Heart right ventricle (tissue), 16 donors: ENCODE results near the gene GALR2. TPM values are rescaled to one million over a fixed set of nuclear protein-coding genes. Genes with fewer than 3 reads are reported as not detected.

Experiments used
- ATAC-seq, 8 donors: fragments of 200-7000 bp; cut with Tn5 transposase; one replicate each; pipeline ENCODE4 v1.9.1; 2020; ENCODE audit warnings: mild to moderate bottlenecking in 8 of 8, moderate library complexity in 8 of 8, moderate number of reproducible peaks in 1 of 8
- DNase-seq, 2 donors: peaks; one replicate each; pipeline ENCODE4 v3.0.0-alpha.2; 2020
- H3K27ac ChIP-seq, 10 donors: fragments of 200-600 bp; sonication (generic) in 2 of 10; one replicate each; pipeline versions ENCODE4 v1.5.0 to v1.8.0; 2020 to 2022; ENCODE audit warnings: mild to moderate bottlenecking in 3 of 10
- H3K27me3 ChIP-seq, 7 donors: fragments of 200-600 bp; one replicate each; pipeline ENCODE4 v1.8.0; 2021 to 2022; ENCODE audit warnings: mild to moderate bottlenecking in 2 of 7
- H3K36me3 ChIP-seq, 9 donors: fragments of 200-600 bp; sonication (generic) in 1 of 9; one replicate each; pipeline versions ENCODE4 v1.5.0 to v1.8.0; 2020 to 2022; ENCODE audit warnings: mild to moderate bottlenecking in 2 of 9
- H3K4me1 ChIP-seq, 9 donors: fragments of 200-600 bp; sonication (generic) in 1 of 9; one replicate each; pipeline versions ENCODE4 v1.5.0 to v1.8.0; 2020 to 2022; ENCODE audit warnings: mild to moderate bottlenecking in 4 of 9
- H3K4me3 ChIP-seq, 10 donors: fragments of 200-600 bp; sonication (generic) in 2 of 10; one replicate each; pipeline versions ENCODE4 v1.5.0 to v1.8.0; 2020 to 2022; ENCODE audit warnings: mild to moderate bottlenecking in 7 of 10, moderate library complexity in 2 of 10
- H3K9me3 ChIP-seq, 11 donors: fragments of 200-600 bp in 10 of 11; sonication (generic) in 2 of 11; one replicate each; pipeline versions ENCODE4 v1.5.0 to v1.8.0; 2013 to 2022; ENCODE audit warnings: mild to moderate bottlenecking in 2 of 11, control low read depth in 1 of 11, moderate library complexity in 1 of 11
- CTCF ChIP-seq, 9 donors: fragments of 200-600 bp; sonication (generic) in 2 of 9; IDR thresholded peaks; one replicate each; pipeline versions ENCODE4 v1.5.0 to v1.8.0; 2021 to 2022; ENCODE audit warnings: antibody characterized with exemption in 9 of 9, mild to moderate bottlenecking in 5 of 9, moderate library complexity in 1 of 9
- WGBS, 2 donors: extraction: QIAGEN DNeasy Blood & Tissue Kit; methylation state at CpG; one replicate each; pipeline ENCODE4 v1.1.7; 2013; ENCODE audit warnings: inconsistent platforms in 1 of 2; 5-methylcytosine and 5-hydroxymethylcytosine counted together
- intact Hi-C, 10 donors: fragments of 100-400 bp; cut with DNase I; formaldehyde crosslinking; loops; one replicate each; pipeline versions ENCODE4 v1.11.1 to v1.14.2; 2022
- polyA plus RNA-seq, 2 donors: library from polyadenylated mRNA; stranded (reverse); fragments of 200-250 nt; gene quantifications; one replicate each; pipeline ENCODE4 v1.2.3, GENCODE V29; 2013
- total RNA-seq, 10 donors: library from RNA; stranded (reverse); fragmentation: NEBNext Ultra II Directional in 3 of 10; extraction: Animal tissue kit (Norgen Biotek cat#: 25700) in 3 of 10; gene quantifications; one replicate each; pipeline versions ENCODE4 v1.2.1 to v1.2.4, GENCODE V29; 2021 to 2023
- donor health status: Arrhythmogenic right ventricular cardiomyopathy.
- donor health status: ischemic (EF 13 %, LVEDD 7.1; RV severe dilation, severe dysfunction).
- donor health status: healthy with polysubstance abuse.
- donor health status: DM: no; HTN: yes; CAD: no.
- donor health status: DM: no; HTN: no; CAD: no.
- donor health status: ischemic (EF 25% LVEDD 6.9; RV normal size, moderate dysfunction).
- donor health status: ischemic (EF 25% LVEDD 5.7; RV mildly dilated, moderate dysfunction).
- donor health status: healthy.
- donor health status: DM: yes; HTN: yes; CAD: no.
- donor health status: Ischemic cardiomyopathy.
- donor health status: ischemic (EF 35%, LVEDD 5.7; RV mildly dilated, moderate dysfunction).
- donor health status: nonischemic (EF 11% LVEDD 7.7; RV severe dilation, severe dysfunction).
- donor health status: DM: yes; HTN: yes; CAD: no.
- donor health status: PGD.
- donor health status: ischemic (EF 29% LVEDD 5.4; RV normal size, mild dysfunction).
- donor health status: nonischemic (EF 23%, LVEDD 6.1; RV moderate dilation, normal function).

Gene GALR2
- total and polyA plus RNA-seq, 12 donors = 0.10 TPM; not detected in 11

DNA sequence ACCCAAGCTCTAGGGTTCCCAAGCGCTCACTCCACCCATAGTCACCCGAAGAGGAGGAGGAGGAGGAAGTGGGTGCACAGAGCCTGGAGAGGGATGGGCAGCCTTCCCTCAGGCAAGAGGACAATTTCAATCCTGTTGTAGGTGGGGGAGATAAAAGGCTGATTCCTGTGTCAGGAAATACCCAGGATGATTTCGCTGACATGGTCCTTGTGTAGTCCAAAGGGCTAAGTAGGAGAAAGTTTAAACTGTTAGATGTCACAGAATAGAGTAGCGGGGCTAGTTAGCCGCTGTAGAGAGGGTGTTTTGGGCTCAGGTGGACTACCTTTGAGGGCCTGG, 30.3 kb downstream of the GALR2 start:
- H3K9me3 ChIP-seq = no peaks in the 10 kb centered on the region
- H3K4me3 ChIP-seq = no peak overlapping the region
- no peak for DNase-seq
- peaks cover 8 to 31% (median 21%) of the 10 kb centered on the region in 9 donors for H3K4me1 ChIP-seq
- no peak for ATAC-seq
- no peak overlapping the region for H3K27ac ChIP-seq
- intact Hi-C loops = loop anchor here in 2 of 10 donors (10.0 kb wide), 2 partner anchors 290 to 300 kb away; no protein-coding TSS in a partner anchor
- peaks cover 0 to 24% (median 9%) of the 10 kb centered on the region in 9 donors for H3K36me3 ChIP-seq
- WGBS, 2 donors = 73 to 86% methylated on average over 5 of the region's 5 CpGs
- TF ChIP-seq CTCF (IDR thresholded peaks at IDR 0.05) = no peak
- no peaks in the 10 kb centered on the region for H3K27me3 ChIP-seq

GRCh38 chr17:76106703-76107102, 32.1 kb downstream of the GALR2 start:
- no peak overlapping the region for H3K4me3 ChIP-seq
- no peak overlapping the region for H3K27ac ChIP-seq
- no peak for ATAC-seq
- intact Hi-C loops = loop anchor here in 2 of 10 donors (10.0 kb wide), 2 partner anchors 288 to 298 kb away; no protein-coding TSS in a partner anchor
- no peaks in the 10 kb centered on the region for H3K9me3 ChIP-seq
- 77 to 83% methylated on average over 3 of the region's 3 CpGs for WGBS, 2 donors
- no peak for DNase-seq
- TF ChIP-seq CTCF (IDR thresholded peaks at IDR 0.05) = no peak
- peaks cover 8 to 29% (median 21%) of the 10 kb centered on the region in 9 donors for H3K4me1 ChIP-seq
- H3K36me3 ChIP-seq = peaks cover 0 to 5% (median 0%) of the 10 kb centered on the region in 9 donors
- no peaks in the 10 kb centered on the region for H3K27me3 ChIP-seq

DNA sequence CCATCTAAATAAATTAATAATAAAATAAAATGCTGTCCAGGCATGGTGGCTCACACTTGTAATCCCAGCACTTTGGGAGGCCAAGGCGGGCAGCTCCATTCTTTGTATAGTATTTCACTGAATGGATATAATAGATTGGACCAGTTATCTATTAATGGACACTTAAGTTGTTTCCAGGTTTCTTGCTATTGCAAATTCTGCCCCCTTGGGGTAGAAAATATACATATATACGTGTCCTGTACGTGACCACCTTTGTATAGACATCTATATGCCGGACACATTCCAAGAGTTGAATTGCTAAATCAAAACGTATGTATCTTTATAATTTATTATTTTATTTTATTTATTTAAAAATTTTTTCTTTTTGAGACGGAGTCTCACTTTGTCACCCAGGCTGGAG, 32.9 kb downstream of the GALR2 start:
- WGBS, 2 donors = 89 to 92% methylated on average over 6 of the region's 6 CpGs
- no peak for ATAC-seq
- no peak overlapping the region for H3K27ac ChIP-seq

DNA sequence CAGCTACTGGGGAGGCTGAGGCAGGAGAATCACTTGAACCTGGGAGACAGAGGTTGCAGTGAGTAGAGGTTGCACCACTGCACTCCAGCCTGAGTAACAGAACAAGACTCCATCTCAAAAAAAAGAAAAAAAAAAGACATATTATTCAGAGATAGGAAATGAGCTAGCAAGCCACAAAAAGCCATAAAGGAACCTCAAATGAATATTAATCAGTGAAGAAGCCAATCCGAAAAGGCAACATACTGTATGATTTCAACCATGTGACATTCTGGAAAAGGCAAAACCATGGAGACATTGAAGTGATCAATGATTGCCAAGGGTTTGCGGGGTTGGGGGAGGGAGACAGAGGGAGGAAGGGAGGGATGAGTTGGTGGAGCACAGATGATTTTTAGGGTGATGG, 37.4 kb downstream of the GALR2 start:
- intact Hi-C loops = no loop called here
- peaks cover 0 to under 1% (median 0%) of the 10 kb centered on the region in 9 donors for H3K4me1 ChIP-seq
- no peak for TF ChIP-seq CTCF (IDR thresholded peaks at IDR 0.05)
- H3K27ac ChIP-seq = no peak overlapping the region
- H3K36me3 ChIP-seq = no peaks in the 10 kb centered on the region
- no peaks in the 10 kb centered on the region for H3K27me3 ChIP-seq
- ATAC-seq (no peak), DNase-seq (no peak)
- H3K9me3 ChIP-seq = no peaks in the 10 kb centered on the region
- 88 to 96% methylated on average over 2 of the region's 2 CpGs for WGBS, 2 donors
- H3K4me3 ChIP-seq = no peak overlapping the region

More for the DNA sequence above, 32.9 kb downstream of the GALR2 start:
- DNase-seq = no peak
- no peaks in the 10 kb centered on the region for H3K27me3 ChIP-seq
- peaks cover 5 to 22% (median 13%) of the 10 kb centered on the region in 9 donors for H3K4me1 ChIP-seq
- intact Hi-C loops = loop anchor here in 2 of 10 donors (10.0 kb wide), 2 partner anchors 287 to 297 kb away; no protein-coding TSS in a partner anchor
- H3K4me3 ChIP-seq = no peak overlapping the region
- TF ChIP-seq CTCF (IDR thresholded peaks at IDR 0.05) = no peak
- H3K9me3 ChIP-seq = no peaks in the 10 kb centered on the region
- no peaks in the 10 kb centered on the region for H3K36me3 ChIP-seq
